Measurements from ENCODE around the gene TUFT1. TPM values are rescaled to one million over a fixed set of nuclear protein-coding genes. Genes with fewer than 3 reads are reported as not detected.

Gene TUFT1
- total RNA-seq, 1 experiment from 2014 or later, result 7.9 TPM

GRCh38 chr1:151504252-151504651 is 35.9 kb upstream of the TUFT1 start (continued):
- TF ChIP-seq ARID4B (CRISPR knock-in tag; IDR thresholded peaks at IDR 0.05; ENCODE audit: borderline replicate concordance) (no peak), MLX (CRISPR knock-in tag; IDR thresholded peaks at IDR 0.05) (no peak), IRF2 (CRISPR knock-in tag; IDR thresholded peaks at IDR 0.05; ENCODE audit: borderline replicate concordance, low read depth) (no peak), ZNF121 (CRISPR knock-in tag; IDR thresholded peaks at IDR 0.05) (no peak), JUN (CRISPR knock-in tag; IDR thresholded peaks at IDR 0.05) (no peak), HMGA2 (CRISPR knock-in tag; IDR thresholded peaks at IDR 0.05) (no peak), ZSCAN18 (CRISPR knock-in tag; IDR thresholded peaks at IDR 0.05) (no peak), TEAD4 (CRISPR knock-in tag; IDR thresholded peaks at IDR 0.05) (no peak), CDX4 (CRISPR knock-in tag; IDR thresholded peaks at IDR 0.05; ENCODE audit: borderline replicate concordance) (no peak), NFE2L1 (CRISPR knock-in tag; IDR thresholded peaks at IDR 0.05) (no peak)
- TF ChIP-seq, protein P1, sequence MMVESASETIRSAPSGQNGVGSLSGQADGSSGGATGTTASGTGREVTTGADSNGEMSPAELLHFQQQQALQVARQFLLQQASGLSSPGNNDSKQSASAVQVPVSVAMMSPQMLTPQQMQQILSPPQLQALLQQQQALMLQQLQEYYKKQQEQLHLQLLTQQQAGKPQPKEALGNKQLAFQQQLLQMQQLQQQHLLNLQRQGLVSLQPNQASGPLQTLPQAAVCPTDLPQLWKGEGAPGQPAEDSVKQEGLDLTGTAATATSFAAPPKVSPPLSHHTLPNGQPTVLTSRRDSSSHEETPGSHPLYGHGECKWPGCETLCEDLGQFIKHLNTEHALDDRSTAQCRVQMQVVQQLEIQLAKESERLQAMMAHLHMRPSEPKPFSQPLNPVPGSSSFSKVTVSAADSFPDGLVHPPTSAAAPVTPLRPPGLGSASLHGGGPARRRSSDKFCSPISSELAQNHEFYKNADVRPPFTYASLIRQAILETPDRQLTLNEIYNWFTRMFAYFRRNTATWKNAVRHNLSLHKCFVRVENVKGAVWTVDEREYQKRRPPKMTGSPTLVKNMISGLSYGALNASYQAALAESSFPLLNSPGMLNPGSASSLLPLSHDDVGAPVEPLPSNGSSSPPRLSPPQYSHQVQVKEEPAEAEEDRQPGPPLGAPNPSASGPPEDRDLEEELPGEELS (CRISPR knock-in tag; IDR thresholded peaks at IDR 0.05), result no peak

- Mint-ChIP-seq H3K27ac (no peak overlapping the region), H3K27me3 (ENCODE audit: low read depth) (no peaks in the 10 kb centered on the region), H3K9me3 (no peaks in the 10 kb centered on the region), H3K4me3 (no peak overlapping the region), H3K36me3 (no peaks in the 10 kb centered on the region), H3K4me1 (peaks cover 5% of the 10 kb centered on the region; the same call in 1 of the 2 replicates)
- ATAC-seq (no peak), DNase-seq (ENCODE audit: low spot score) (no peak)
- POLR2A ChIA-PET, result no interaction called here
- CTCF ChIA-PET, result interaction anchor here (0.6 to 1.8 kb wide), 2 partner anchors 19 to 160 kb away, joined by 4 to 7 read pairs; no protein-coding TSS in a partner anchor
- TF ChIP-seq JAZF1 (CRISPR knock-in tag; IDR thresholded peaks at IDR 0.05) (no peak), NFE2L1 (CRISPR knock-in tag; IDR thresholded peaks at IDR 0.05) (no peak), MLX (CRISPR knock-in tag; IDR thresholded peaks at IDR 0.05) (no peak), SOX15 (CRISPR knock-in tag; IDR thresholded peaks at IDR 0.05) (no peak), ETV6 (CRISPR knock-in tag; IDR thresholded peaks at IDR 0.05) (no peak), SMAD3 (CRISPR knock-in tag; IDR thresholded peaks at IDR 0.05; ENCODE audit: borderline replicate concordance) (no peak), ZNF317 (CRISPR knock-in tag; IDR thresholded peaks at IDR 0.05; ENCODE audit: borderline replicate concordance, low read depth) (no peak), ATF1 (CRISPR knock-in tag; IDR thresholded peaks at IDR 0.05) (no peak), ELF4 (CRISPR knock-in tag; IDR thresholded peaks at IDR 0.05; ENCODE audit: low read depth) (no peak), NFATC4 (CRISPR knock-in tag; IDR thresholded peaks at IDR 0.05) (no peak)
- TF ChIP-seq, protein P2, sequence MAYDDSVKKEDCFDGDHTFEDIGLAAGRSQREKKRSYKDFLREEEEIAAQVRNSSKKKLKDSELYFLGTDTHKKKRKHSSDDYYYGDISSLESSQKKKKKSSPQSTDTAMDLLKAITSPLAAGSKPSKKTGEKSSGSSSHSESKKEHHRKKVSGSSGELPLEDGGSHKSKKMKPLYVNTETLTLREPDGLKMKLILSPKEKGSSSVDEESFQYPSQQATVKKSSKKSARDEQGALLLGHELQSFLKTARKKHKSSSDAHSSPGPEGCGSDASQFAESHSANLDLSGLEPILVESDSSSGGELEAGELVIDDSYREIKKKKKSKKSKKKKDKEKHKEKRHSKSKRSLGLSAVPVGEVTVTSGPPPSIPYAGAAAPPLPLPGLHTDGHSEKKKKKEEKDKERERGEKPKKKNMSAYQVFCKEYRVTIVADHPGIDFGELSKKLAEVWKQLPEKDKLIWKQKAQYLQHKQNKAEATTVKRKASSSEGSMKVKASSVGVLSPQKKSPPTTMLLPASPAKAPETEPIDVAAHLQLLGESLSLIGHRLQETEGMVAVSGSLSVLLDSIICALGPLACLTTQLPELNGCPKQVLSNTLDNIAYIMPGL (CRISPR knock-in tag; IDR thresholded peaks at IDR 0.05), result no peak
- TF ChIP-seq, protein P3, sequence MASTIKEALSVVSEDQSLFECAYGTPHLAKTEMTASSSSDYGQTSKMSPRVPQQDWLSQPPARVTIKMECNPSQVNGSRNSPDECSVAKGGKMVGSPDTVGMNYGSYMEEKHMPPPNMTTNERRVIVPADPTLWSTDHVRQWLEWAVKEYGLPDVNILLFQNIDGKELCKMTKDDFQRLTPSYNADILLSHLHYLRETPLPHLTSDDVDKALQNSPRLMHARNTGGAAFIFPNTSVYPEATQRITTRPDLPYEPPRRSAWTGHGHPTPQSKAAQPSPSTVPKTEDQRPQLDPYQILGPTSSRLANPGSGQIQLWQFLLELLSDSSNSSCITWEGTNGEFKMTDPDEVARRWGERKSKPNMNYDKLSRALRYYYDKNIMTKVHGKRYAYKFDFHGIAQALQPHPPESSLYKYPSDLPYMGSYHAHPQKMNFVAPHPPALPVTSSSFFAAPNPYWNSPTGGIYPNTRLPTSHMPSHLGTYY (CRISPR knock-in tag; IDR thresholded peaks at IDR 0.05), result no peak
Measured at GRCh38 chr1:151504759-151505158, 35.4 kb upstream of the TUFT1 start.

Data from WTC11 (cell line).